ENCODE measurements around the gene EPHB1. TPM values are rescaled to one million over a fixed set of nuclear protein-coding genes. Genes with fewer than 3 reads are reported as not detected.

The EPHB1 gene
- total and polyA plus RNA-seq, 4 donors: 0.23 to 1.7 (median 0.52) TPM

GRCh38 chr3:134795746-134796280 is 753 bp downstream of the EPHB1 start:
- no peak overlapping the region for H3K27ac ChIP-seq (ENCODE audit: low read depth in 1 of 2, low read length in 2 of 2)
- no peak overlapping the region for H3K9ac ChIP-seq (ENCODE audit: low read depth in 1 of 2, low read length in 2 of 2)
- peaks cover 0 to 3% (median 0%) of the 10 kb centered on the region in 4 donors for H3K27me3 ChIP-seq (ENCODE audit: control insufficient read depth in 4 of 4, insufficient read depth in 4 of 4, low read length in 3 of 4)
- H3K36me3 ChIP-seq (ENCODE audit: control insufficient read depth in 4 of 4, insufficient read depth in 3 of 4, low read depth in 1 of 4, low read length in 3 of 4): no peaks in the 10 kb centered on the region
- H3K4me3 ChIP-seq (ENCODE audit: low read depth in 1 of 3, low read length in 3 of 3): peak overlapping the region; percentile 57 to 66 (median 64)
- WGBS: 2% methylated on average over 50 of the region's 50 CpGs
- peaks cover 4 to 26% (median 19%) of the 10 kb centered on the region in 4 donors for H3K4me1 ChIP-seq (ENCODE audit: control insufficient read depth in 4 of 4, insufficient read depth in 4 of 4, low read length in 3 of 4)
- TF ChIP-seq FOXA2 (IDR thresholded peaks at IDR 0.05) (no peak), NR2F2 (IDR thresholded peaks at IDR 0.05) (no peak)
- H3K9me3 ChIP-seq (ENCODE audit: control insufficient read depth in 4 of 4, low read length in 3 of 4): no peaks in the 10 kb centered on the region
- DNase-seq (ENCODE audit: low spot score): no peak

- no peak for TF ChIP-seq REST (IDR thresholded peaks at IDR 0.05)
- TF ChIP-seq CTCF (IDR thresholded peaks at IDR 0.05; ENCODE audit: low read depth, low read length, missing input control): no peak
- no peak for TF ChIP-seq GABPA (IDR thresholded peaks at IDR 0.05 in 1 of 2, conservative IDR thresholded peaks at IDR 0.05 in 1 of 2)
- TF ChIP-seq FOXA2 (IDR thresholded peaks at IDR 0.05): no peak
- no peak for TF ChIP-seq FOXA1 (IDR thresholded peaks at IDR 0.05)
- TF ChIP-seq NR2F2 (IDR thresholded peaks at IDR 0.05): no peak
- no peak for TF ChIP-seq ATF3 (IDR thresholded peaks at IDR 0.05)
- Histone ChIP-seq H3K27me3 (ENCODE audit: control insufficient read depth in 4 of 4, insufficient read depth in 4 of 4, low read length in 3 of 4) (peaks cover 0 to 3% (median 0%) of the 10 kb centered on the region in 4 donors), H3K9ac (ENCODE audit: low read depth in 1 of 2, low read length in 2 of 2) (no peak overlapping the region), H3K27ac (ENCODE audit: low read depth in 1 of 2, low read length in 2 of 2) (no peak overlapping the region), H3K4me1 (ENCODE audit: control insufficient read depth in 4 of 4, insufficient read depth in 4 of 4, low read length in 3 of 4) (peaks cover 4 to 26% (median 19%) of the 10 kb centered on the region in 4 donors), H3K4me3 (ENCODE audit: low read depth in 1 of 3, low read length in 3 of 3) (peak overlapping the region; percentile 2 to 57 (median 26)), H3K9me3 (ENCODE audit: control insufficient read depth in 4 of 4, low read length in 3 of 4) (no peaks in the 10 kb centered on the region), H3K36me3 (ENCODE audit: control insufficient read depth in 4 of 4, insufficient read depth in 3 of 4, low read depth in 1 of 4, low read length in 3 of 4) (no peaks in the 10 kb centered on the region)
- DNase-seq (ENCODE audit: low spot score): no peak
- WGBS: 2% methylated on average over 61 of the region's 61 CpGs
These were observed 1.4 kb downstream of the EPHB1 start for GRCh38 chr3:134796281-134797056.

GRCh38 chr3:134797057-134797740 is 2.1 kb downstream of the EPHB1 start:
- 12% methylated on average over 33 of the region's 33 CpGs for WGBS
- Histone ChIP-seq H3K4me3 (ENCODE audit: low read depth in 1 of 3, low read length in 3 of 3) (peak overlapping the region in 1 of 3 donors; percentile 57), H3K36me3 (ENCODE audit: control insufficient read depth in 4 of 4, insufficient read depth in 3 of 4, low read depth in 1 of 4, low read length in 3 of 4) (no peaks in the 10 kb centered on the region), H3K27me3 (ENCODE audit: control insufficient read depth in 4 of 4, insufficient read depth in 4 of 4, low read length in 3 of 4) (peaks cover 0 to 3% (median 0%) of the 10 kb centered on the region in 4 donors), H3K4me1 (ENCODE audit: control insufficient read depth in 4 of 4, insufficient read depth in 4 of 4, low read length in 3 of 4) (peaks cover 4 to 26% (median 19%) of the 10 kb centered on the region in 4 donors), H3K9me3 (ENCODE audit: control insufficient read depth in 4 of 4, low read length in 3 of 4) (no peaks in the 10 kb centered on the region), H3K9ac (ENCODE audit: low read depth in 1 of 2, low read length in 2 of 2) (no peak overlapping the region), H3K27ac (ENCODE audit: low read depth in 1 of 2, low read length in 2 of 2) (no peak overlapping the region)
- no peak for TF ChIP-seq YY1 (IDR thresholded peaks at IDR 0.05)
- no peak for TF ChIP-seq NR2F2 (IDR thresholded peaks at IDR 0.05)
- no peak for DNase-seq (ENCODE audit: low spot score)
